Right lobe of liver (tissue), 6 donors: Measurements from ENCODE around the gene RNF141. TPM values are rescaled to one million over a fixed set of nuclear protein-coding genes. Genes with fewer than 3 reads are reported as not detected.

ENCODE experiments used
- ATAC-seq, 4 donors: fragments of 200-7000 bp; cut with Tn5 transposase; one replicate each; pipeline ENCODE4 v1.9.1; 2020; ENCODE audit warnings: mild to moderate bottlenecking in 4 of 4, moderate library complexity in 4 of 4
- DNase-seq, 3 donors: peaks; one replicate each; pipeline ENCODE4 v3.0.0-alpha.2; 2020
- H3K27ac ChIP-seq, 3 donors: fragments of 200-600 bp; one replicate each; pipeline ENCODE4 v1.8.0; 2022
- H3K27me3 ChIP-seq, 2 donors: fragments of 200-600 bp; one replicate each; pipeline ENCODE4 v1.8.0; 2022
- H3K36me3 ChIP-seq, 4 donors: fragments of 200-600 bp; sonication (generic) in 1 of 4; one replicate each; pipeline versions ENCODE4 v1.5.1 to v1.8.0; 2017 to 2022; ENCODE audit warnings: control low read depth in 1 of 4
- H3K4me1 ChIP-seq, 4 donors: fragments of 200-600 bp; sonication (generic) in 1 of 4; one replicate each; pipeline versions ENCODE4 v1.5.1 to v1.8.0; 2017 to 2022; ENCODE audit warnings: control low read depth in 1 of 4
- H3K4me3 ChIP-seq, 3 donors: fragments of 200-600 bp; one replicate each; pipeline ENCODE4 v1.8.0; 2022
- H3K9me3 ChIP-seq, 4 donors: fragments of 200-600 bp; sonication (generic) in 1 of 4; one replicate each; pipeline versions ENCODE4 v1.5.1 to v1.8.0; 2017 to 2022; ENCODE audit warnings: control low read depth in 1 of 4
- POLR2A ChIP-seq: fragments of 450-650 bp; IDR thresholded peaks from one replicate; pipeline ENCODE4 v1.6.1; 2017; ENCODE audit warnings: antibody characterized with exemption, mild to moderate bottlenecking
- WGBS: methylation state at CpG from one replicate; pipeline ENCODE4 v1.1.6; 2018; ENCODE audit warnings: low coverage, low lambda C conversion rate; ENCODE audit not compliant: insufficient coverage; ENCODE audit errors: missing lambda C conversion rate; 5-methylcytosine and 5-hydroxymethylcytosine counted together
- intact Hi-C, 2 donors: fragments of 100-400 bp; cut with DNase I; formaldehyde crosslinking; loops; one replicate each; pipeline versions ENCODE4 v1.11.2 to v1.14.1; 2022
- total RNA-seq, 6 experiments: library from RNA; depleted of rRNA in 2 of 6; stranded (reverse); fragments of >200 nt in 2 of 6; fragmentation: NEBNext Ultra II Directional in 3 of 6; extraction: Animal tissue kit (Norgen Biotek cat#: 25700) in 3 of 6; gene quantifications; one replicate each; pipeline versions ENCODE4 v1.1.0 to v1.2.4, GENCODE V29; 2016 to 2023
- TF ChIP-seq, protein P1 (sequence below), 4 donors: fragments of 200-600 bp in 3 of 4; fragments of 450-650 bp in 1 of 4; IDR thresholded peaks; one replicate each; pipeline versions ENCODE4 v1.5.1 to v1.8.0; 2016 to 2022; ENCODE audit warnings: antibody characterized with exemption in 4 of 4, mild to moderate bottlenecking in 2 of 4
- donor health status: DM: no; HTN: yes; CAD: no.
- donor health status: DM: no; HTN: no; CAD: no.
- donor health status: DM: no; HTN: no; CAD: no.
- donor health status: DM: no; HTN: yes; CAD: no.
- donor health status: DM: no; HTN: yes; CAD: no.

RNF141 gene
- total RNA-seq, 6 experiments from 2014 or later: 11.2 to 21.0 (median 15.1) TPM

DNA sequence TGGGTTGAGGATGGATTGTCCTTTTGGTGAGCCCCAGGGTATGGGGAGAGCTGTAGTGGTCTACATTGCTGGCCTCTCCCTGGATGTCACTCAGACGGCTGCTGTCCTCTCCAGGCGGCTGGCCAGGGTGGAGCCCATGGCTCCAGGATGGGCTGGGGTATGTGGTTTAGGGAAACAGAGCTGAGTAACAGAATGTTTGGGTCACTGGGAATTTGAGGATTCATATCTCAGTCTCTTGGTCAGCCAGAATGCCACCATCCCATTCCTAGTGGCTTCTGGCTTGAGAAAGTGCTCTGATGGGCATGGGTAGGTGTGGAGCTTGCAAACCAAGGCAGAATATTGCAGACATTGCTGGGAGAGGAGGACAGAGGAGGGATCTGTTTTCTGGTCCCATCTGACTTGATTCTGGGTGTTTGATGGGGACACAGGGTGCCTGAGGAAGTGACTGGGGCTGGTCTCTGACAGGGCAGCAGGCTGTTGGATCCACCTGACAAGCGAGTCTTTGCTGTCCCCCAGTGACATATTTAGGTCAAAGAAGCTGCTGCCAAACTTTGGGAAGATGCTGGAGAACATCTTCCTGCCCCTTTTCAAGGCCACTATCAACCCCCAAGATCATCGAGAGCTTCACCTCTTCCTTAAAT, 44.6 kb downstream of the RNF141 start:
- H3K27ac ChIP-seq: no peak overlapping the region
- H3K4me1 ChIP-seq: no peaks in the 10 kb centered on the region
- H3K9me3 ChIP-seq: no peaks in the 10 kb centered on the region
- no peak for DNase-seq
- H3K36me3 ChIP-seq: no peaks in the 10 kb centered on the region
- TF ChIP-seq, protein P1, sequence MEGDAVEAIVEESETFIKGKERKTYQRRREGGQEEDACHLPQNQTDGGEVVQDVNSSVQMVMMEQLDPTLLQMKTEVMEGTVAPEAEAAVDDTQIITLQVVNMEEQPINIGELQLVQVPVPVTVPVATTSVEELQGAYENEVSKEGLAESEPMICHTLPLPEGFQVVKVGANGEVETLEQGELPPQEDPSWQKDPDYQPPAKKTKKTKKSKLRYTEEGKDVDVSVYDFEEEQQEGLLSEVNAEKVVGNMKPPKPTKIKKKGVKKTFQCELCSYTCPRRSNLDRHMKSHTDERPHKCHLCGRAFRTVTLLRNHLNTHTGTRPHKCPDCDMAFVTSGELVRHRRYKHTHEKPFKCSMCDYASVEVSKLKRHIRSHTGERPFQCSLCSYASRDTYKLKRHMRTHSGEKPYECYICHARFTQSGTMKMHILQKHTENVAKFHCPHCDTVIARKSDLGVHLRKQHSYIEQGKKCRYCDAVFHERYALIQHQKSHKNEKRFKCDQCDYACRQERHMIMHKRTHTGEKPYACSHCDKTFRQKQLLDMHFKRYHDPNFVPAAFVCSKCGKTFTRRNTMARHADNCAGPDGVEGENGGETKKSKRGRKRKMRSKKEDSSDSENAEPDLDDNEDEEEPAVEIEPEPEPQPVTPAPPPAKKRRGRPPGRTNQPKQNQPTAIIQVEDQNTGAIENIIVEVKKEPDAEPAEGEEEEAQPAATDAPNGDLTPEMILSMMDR (IDR thresholded peaks at IDR 0.05): no peak
- H3K4me3 ChIP-seq: no peak overlapping the region
- no peak for ATAC-seq
- 92% methylated on average over 2 of the region's 4 CpGs for WGBS
- intact Hi-C loops: no loop called here
- no peaks in the 10 kb centered on the region for H3K27me3 ChIP-seq

DNA sequence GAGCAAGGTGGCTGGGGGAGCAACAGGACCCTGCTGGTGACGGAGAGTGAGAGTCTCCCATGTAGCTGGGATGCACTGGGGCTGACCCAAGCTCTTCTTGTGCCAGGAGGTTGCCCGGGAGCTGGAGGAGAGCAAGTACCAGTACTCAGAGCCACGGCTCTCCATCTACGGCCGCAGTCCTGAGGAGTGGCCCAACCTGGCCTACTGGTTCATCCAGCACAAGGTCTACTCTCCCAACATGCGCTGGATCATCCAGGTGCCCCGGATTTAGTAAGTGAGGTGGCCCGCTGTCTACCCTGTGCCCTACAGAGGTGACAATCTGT, 45.6 kb downstream of the RNF141 start:
- H3K27me3 ChIP-seq: no peaks in the 10 kb centered on the region
- intact Hi-C loops: no loop called here
- H3K4me3 ChIP-seq: no peak overlapping the region
- DNase-seq (peak in 1 of 3 donors; percentile 33), ATAC-seq (no peak)
- H3K36me3 ChIP-seq: no peaks in the 10 kb centered on the region
- TF ChIP-seq, protein P1 (IDR thresholded peaks at IDR 0.05): no peak
- TF ChIP-seq POLR2A: no peak
- no CpG with 5 or more reads among the region's 8 CpGs for WGBS
- no peaks in the 10 kb centered on the region for H3K9me3 ChIP-seq
- H3K27ac ChIP-seq: no peak overlapping the region
- H3K4me1 ChIP-seq: peaks cover 0 to 4% (median 0%) of the 10 kb centered on the region in 4 donors

DNA sequence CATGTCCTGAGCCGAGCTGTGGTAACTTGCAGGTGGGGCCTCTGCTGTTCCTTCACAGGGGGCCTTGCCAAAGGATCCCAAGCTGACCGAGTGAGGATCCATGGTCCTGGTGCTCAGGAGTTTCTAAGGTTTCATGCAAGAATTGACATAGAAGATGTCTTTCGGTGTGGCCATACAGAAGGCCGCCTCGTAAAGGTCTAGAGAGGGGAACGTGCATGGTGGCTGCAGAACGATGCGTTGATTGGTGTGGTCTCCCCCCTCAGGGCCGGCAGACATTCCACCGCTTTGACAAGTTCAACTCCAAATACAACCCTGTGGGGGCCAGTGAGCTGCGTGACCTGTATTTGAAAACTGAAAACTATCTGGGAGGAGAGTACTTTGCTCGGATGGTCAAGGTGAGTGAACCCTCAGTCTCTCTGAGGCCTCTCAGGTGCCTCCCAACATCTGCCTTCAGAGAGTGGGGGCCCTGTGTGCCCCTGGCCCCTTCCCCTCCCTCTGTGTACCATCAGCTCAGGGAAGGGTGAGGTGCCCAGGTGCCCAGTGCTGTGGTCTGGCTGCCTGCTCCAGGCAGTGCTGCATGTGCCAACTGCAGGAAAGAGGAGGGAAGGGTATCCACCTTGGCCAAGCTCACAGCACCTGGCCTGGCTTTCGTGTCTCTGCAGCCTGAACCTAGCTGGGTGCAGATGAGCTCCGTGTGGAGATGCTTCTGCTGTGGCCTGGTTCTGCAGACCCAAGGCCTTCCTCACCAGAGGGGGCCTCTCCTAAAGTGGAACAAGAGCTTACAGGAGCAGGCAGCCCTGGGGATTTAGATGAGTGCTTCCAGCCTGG, 46.1 kb downstream of the RNF141 start:
- Histone ChIP-seq H3K27ac (no peak overlapping the region), H3K4me1 (peaks cover 0 to 4% (median 0%) of the 10 kb centered on the region in 4 donors), H3K4me3 (no peak overlapping the region), H3K9me3 (no peaks in the 10 kb centered on the region), H3K36me3 (no peaks in the 10 kb centered on the region), H3K27me3 (no peaks in the 10 kb centered on the region)
- WGBS: 73% methylated on average over 2 of the region's 14 CpGs
- DNase-seq (peak in 2 of 3 donors; percentile 3 to 42), ATAC-seq (no peak)
- TF ChIP-seq, protein P1 (IDR thresholded peaks at IDR 0.05): no peak
- no peak for TF ChIP-seq POLR2A
- intact Hi-C loops: no loop called here

DNA sequence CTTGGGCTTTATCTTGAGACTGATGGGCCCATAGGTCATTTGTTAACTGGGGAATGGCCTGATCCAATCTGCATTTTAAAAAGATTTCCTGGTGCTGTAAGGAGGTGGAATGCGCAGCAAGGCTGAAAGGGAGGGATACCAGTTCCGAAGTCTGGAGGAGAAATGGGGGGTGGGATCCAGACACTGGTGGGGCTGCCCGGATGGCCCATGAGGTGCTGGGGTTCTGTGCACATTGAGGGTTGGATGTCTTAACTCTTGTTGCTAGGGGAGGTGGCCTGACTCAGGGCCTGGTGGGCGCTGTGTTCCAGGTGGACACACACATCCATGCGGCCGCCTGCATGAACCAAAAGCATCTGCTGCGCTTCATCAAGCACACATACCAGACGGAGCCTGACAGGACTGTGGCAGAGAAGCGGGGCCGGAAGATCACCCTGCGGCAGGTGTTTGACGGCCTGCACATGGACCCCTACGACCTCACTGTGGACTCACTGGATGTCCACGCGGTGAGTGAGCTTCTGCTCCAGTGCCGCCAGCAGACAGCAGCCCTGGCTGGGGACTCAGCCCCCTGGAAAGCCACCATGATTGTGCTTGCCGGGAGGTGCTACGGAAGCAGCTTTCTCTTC, 47.8 kb downstream of the RNF141 start:
- H3K4me3 ChIP-seq: no peak overlapping the region
- no peaks in the 10 kb centered on the region for H3K27me3 ChIP-seq
- peaks cover 0 to 4% (median 0%) of the 10 kb centered on the region in 4 donors for H3K4me1 ChIP-seq
- no peaks in the 10 kb centered on the region for H3K36me3 ChIP-seq
- H3K27ac ChIP-seq: no peak overlapping the region
- WGBS: 100% methylated on average over 1 of the region's 18 CpGs
- intact Hi-C loops: no loop called here
- DNase-seq (peak in 1 of 3 donors; percentile 37), ATAC-seq (no peak)
- TF ChIP-seq, protein P1 (IDR thresholded peaks at IDR 0.05): no peak
- no peak for TF ChIP-seq POLR2A
- H3K9me3 ChIP-seq: no peaks in the 10 kb centered on the region
